KMS-11 (cell line): ENCODE measurements around the gene SOWAHB.

ENCODE experiments used
- H2AFZ ChIP-seq: fragments of 200-600 bp; sonication (generic); 2 replicates; pipeline ENCODE4 v1.6.1; 2016; ENCODE audit warnings: antibody characterized with exemption, mixed run types, low read depth
- H3K27ac ChIP-seq: fragments of 200-600 bp; sonication (generic); 2 replicates; pipeline ENCODE4 v1.6.1; 2016; ENCODE audit warnings: mild to moderate bottlenecking, mixed run types
- H3K27me3 ChIP-seq: fragments of 200-600 bp; sonication (generic); 2 replicates; pipeline ENCODE4 v1.6.1; 2017; ENCODE audit warnings: mild to moderate bottlenecking, low read depth, mixed run types, moderate library complexity; ENCODE audit not compliant: insufficient read depth
- H3K36me3 ChIP-seq: fragments of 200-600 bp; sonication (generic); 2 replicates; pipeline ENCODE4 v1.6.1; 2017; ENCODE audit warnings: mild to moderate bottlenecking, mixed run types; ENCODE audit not compliant: insufficient read depth
- H3K4me1 ChIP-seq: fragments of 200-600 bp; sonication (generic); 2 replicates; pipeline ENCODE4 v1.6.1; 2016; ENCODE audit warnings: mild to moderate bottlenecking, low read depth, mixed run types; ENCODE audit not compliant: poor library complexity, severe bottlenecking
- H3K4me2 ChIP-seq: fragments of 200-600 bp; sonication (generic); 2 replicates; pipeline ENCODE4 v1.7.0; 2016; ENCODE audit warnings: mild to moderate bottlenecking, mixed run types
- H3K4me3 ChIP-seq: fragments of 200-600 bp; sonication (generic); IDR thresholded peaks from 2 replicates; pipeline ENCODE4 v1.6.1; 2017; ENCODE audit warnings: low read depth, low read length, mixed read lengths; ENCODE audit not compliant: insufficient read depth
- H3K79me2 ChIP-seq: fragments of 200-600 bp; sonication (generic); 2 replicates; pipeline ENCODE4 v1.6.1; 2016; ENCODE audit warnings: low read depth, mixed run types; ENCODE audit not compliant: insufficient read depth
- H3K9ac ChIP-seq: fragments of 200-600 bp; sonication (generic); 2 replicates; pipeline ENCODE4 v1.6.1; 2016; ENCODE audit warnings: mild to moderate bottlenecking, mixed run types
- H4K20me1 ChIP-seq: fragments of 200-600 bp; sonication (generic); 2 replicates; pipeline ENCODE4 v1.6.1; 2016; ENCODE audit warnings: mild to moderate bottlenecking, mixed run types; ENCODE audit not compliant: insufficient read depth
- CTCF ChIP-seq: fragments of 200-600 bp; sonication (generic); conservative IDR thresholded peaks from 2 replicates; pipeline ENCODE4 v1.6.1; 2017; ENCODE audit warnings: low read depth, mild to moderate bottlenecking, antibody characterized with exemption, low read length, moderate library complexity, mixed read lengths

The SOWAHB gene

GRCh38 chr4:76898949-76899645 lies 1.2 kb upstream of the SOWAHB start:
- H3K27me3 ChIP-seq: peaks cover 11% of the 10 kb centered on the region
- H3K79me2 ChIP-seq: no peaks in the 10 kb centered on the region
- no peak overlapping the region for H3K4me3 ChIP-seq
- H3K36me3 ChIP-seq: no peaks in the 10 kb centered on the region
- no peak overlapping the region for H3K9ac ChIP-seq
- peaks cover 8% of the 10 kb centered on the region for H3K4me1 ChIP-seq
- peak overlapping the region; percentile 78 for H3K4me2 ChIP-seq
- H3K27ac ChIP-seq: no peak overlapping the region
- H2AFZ ChIP-seq: no peak overlapping the region
- TF ChIP-seq CTCF: no peak
- H4K20me1 ChIP-seq: no peaks in the 10 kb centered on the region

- peak overlapping the region; percentile 78 for H3K4me2 ChIP-seq
- H3K79me2 ChIP-seq: no peaks in the 10 kb centered on the region
- H4K20me1 ChIP-seq: no peaks in the 10 kb centered on the region
- H3K9ac ChIP-seq: no peak overlapping the region; the same call in 1 of the 2 replicates
- no peaks in the 10 kb centered on the region for H3K36me3 ChIP-seq
- TF ChIP-seq CTCF: no peak
- H2AFZ ChIP-seq: peak overlapping the region; percentile 94
- H3K4me3 ChIP-seq: no peak overlapping the region
- H3K27me3 ChIP-seq: peaks cover 11% of the 10 kb centered on the region
- peaks cover 8% of the 10 kb centered on the region for H3K4me1 ChIP-seq
- no peak overlapping the region for H3K27ac ChIP-seq
Measured at GRCh38 chr4:76898385-76898692, 395 bp upstream of the SOWAHB start.

GRCh38 chr4:76896614-76897535 lies 1.1 kb downstream of the SOWAHB start:
- Histone ChIP-seq H3K4me2 (no peak overlapping the region; the same call in 1 of the 2 replicates), H3K4me3 (no peak overlapping the region), H3K9ac (no peak overlapping the region), H3K27me3 (peaks cover 11% of the 10 kb centered on the region), H3K79me2 (no peaks in the 10 kb centered on the region), H2AFZ (peak overlapping the region; percentile 94; the same call in 1 of the 2 replicates), H3K4me1 (peaks cover 8% of the 10 kb centered on the region), H4K20me1 (no peaks in the 10 kb centered on the region), H3K36me3 (no peaks in the 10 kb centered on the region), H3K27ac (no peak overlapping the region)
- no peak for TF ChIP-seq CTCF

- no peaks in the 10 kb centered on the region for H3K79me2 ChIP-seq
- H2AFZ ChIP-seq: no peak overlapping the region
- H3K4me2 ChIP-seq: no peak overlapping the region
- H3K36me3 ChIP-seq: no peaks in the 10 kb centered on the region
- peaks cover 8% of the 10 kb centered on the region for H3K4me1 ChIP-seq
- TF ChIP-seq CTCF: no peak
- H3K9ac ChIP-seq: no peak overlapping the region
- no peak overlapping the region for H3K27ac ChIP-seq
- H4K20me1 ChIP-seq: no peaks in the 10 kb centered on the region
- peaks cover 11% of the 10 kb centered on the region for H3K27me3 ChIP-seq
- no peak overlapping the region for H3K4me3 ChIP-seq
Measured at GRCh38 chr4:76896048-76896447, 1.9 kb downstream of the SOWAHB start.
